Skeletal muscle tissue (tissue), 4 donors: ENCODE results near the gene FAM124A. TPM values are rescaled to one million over a fixed set of nuclear protein-coding genes. Genes with fewer than 3 reads are reported as not detected.
"Not testable (repeated sequence)": the region's sequence is repeated elsewhere in the genome, so short reads cannot be mapped to it uniquely, and the experiment has no call there.

ENCODE experiments used
- H3K27ac ChIP-seq: one replicate; pipeline ENCODE4 v1.7.0; 2013; ENCODE audit warnings: mild to moderate bottlenecking, low read depth, low read length, inconsistent platforms
- H3K27me3 ChIP-seq, 3 donors: one replicate each; pipeline ENCODE4 v1.7.0; 2013; ENCODE audit warnings: low read length in 3 of 3; ENCODE audit not compliant: control insufficient read depth in 3 of 3, insufficient read depth in 3 of 3
- H3K36me3 ChIP-seq, 3 donors: one replicate each; pipeline ENCODE4 v1.7.0; 2013; ENCODE audit warnings: low read length in 3 of 3; ENCODE audit not compliant: control insufficient read depth in 3 of 3, insufficient read depth in 3 of 3
- H3K4me1 ChIP-seq, 3 donors: one replicate each; pipeline ENCODE4 v1.7.0; 2013; ENCODE audit warnings: low read length in 3 of 3, mild to moderate bottlenecking in 3 of 3; ENCODE audit not compliant: control insufficient read depth in 3 of 3, insufficient read depth in 3 of 3
- H3K4me3 ChIP-seq, 3 donors: one replicate each; pipeline ENCODE4 v1.7.0; 2013; ENCODE audit warnings: low read length in 3 of 3
- H3K9ac ChIP-seq, 3 donors: one replicate each; pipeline ENCODE4 v1.7.0; 2013; ENCODE audit warnings: low read length in 3 of 3, mild to moderate bottlenecking in 3 of 3, moderate library complexity in 2 of 3, low read depth in 1 of 3
- H3K9me3 ChIP-seq, 3 donors: one replicate each; pipeline ENCODE4 v1.7.0; 2013; ENCODE audit warnings: low read length in 3 of 3; ENCODE audit not compliant: control insufficient read depth in 3 of 3
- total RNA-seq: library from RNA; depleted of rRNA; stranded (reverse); fragments of >200 nt; gene quantifications from one replicate; pipeline ENCODE4 v1.2.3, GENCODE V29; 2014
- donor health status: Osteomylitis.

The FAM124A gene
- total RNA-seq, 1 donor from 2014 or later = 0.52 TPM

- Histone ChIP-seq H3K4me1 (peaks cover 0 to 6% (median 2%) of the 10 kb centered on the region in 3 donors), H3K27ac (no peak overlapping the region)
Measured at GRCh38 chr13:51287758-51288157, 65.6 kb downstream of the FAM124A start.

GRCh38 chr13:51288254-51288653, 66.1 kb downstream of the FAM124A start:
- not testable (repeated sequence) for H3K9ac ChIP-seq, H3K27me3 ChIP-seq, H3K4me1 ChIP-seq, H3K9me3 ChIP-seq, H3K36me3 ChIP-seq, H3K4me3 ChIP-seq, H3K27ac ChIP-seq

More at GRCh38 chr13:51287758-51288157, 65.6 kb downstream of the FAM124A start:
- no peak overlapping the region for H3K9ac ChIP-seq
- H3K9me3 ChIP-seq = no peaks in the 10 kb centered on the region
- no peaks in the 10 kb centered on the region for H3K27me3 ChIP-seq
- H3K36me3 ChIP-seq = no peaks in the 10 kb centered on the region
- H3K4me3 ChIP-seq = no peak overlapping the region

GRCh38 chr13:51291341-51291740, 69.1 kb downstream of the FAM124A start:
- no peaks in the 10 kb centered on the region for H3K9me3 ChIP-seq
- H3K27me3 ChIP-seq = no peaks in the 10 kb centered on the region
- no peak overlapping the region for H3K9ac ChIP-seq
- H3K27ac ChIP-seq = no peak overlapping the region
- peaks cover 0 to 6% (median 2%) of the 10 kb centered on the region in 3 donors for H3K4me1 ChIP-seq
- no peaks in the 10 kb centered on the region for H3K36me3 ChIP-seq
- no peak overlapping the region for H3K4me3 ChIP-seq

- H3K4me3 ChIP-seq = no peak overlapping the region
- H3K36me3 ChIP-seq = no peaks in the 10 kb centered on the region
- H3K9me3 ChIP-seq = no peaks in the 10 kb centered on the region
- peaks cover 0 to 6% (median 2%) of the 10 kb centered on the region in 3 donors for H3K4me1 ChIP-seq
- no peak overlapping the region for H3K9ac ChIP-seq
- H3K27ac ChIP-seq = no peak overlapping the region
- no peaks in the 10 kb centered on the region for H3K27me3 ChIP-seq
Measured at GRCh38 chr13:51292000-51292565, 69.9 kb downstream of the FAM124A start.

GRCh38 chr13:51297556-51297955, 75.4 kb downstream of the FAM124A start:
- Histone ChIP-seq H3K9me3 (no peaks in the 10 kb centered on the region), H3K9ac (no peak overlapping the region)

GRCh38 chr13:51298812-51299211, 76.6 kb downstream of the FAM124A start:
- H3K9ac ChIP-seq = no peak overlapping the region
- no peak overlapping the region for H3K4me3 ChIP-seq
- no peaks in the 10 kb centered on the region for H3K9me3 ChIP-seq
- no peaks in the 10 kb centered on the region for H3K36me3 ChIP-seq
- H3K27me3 ChIP-seq = no peaks in the 10 kb centered on the region
- no peak overlapping the region for H3K27ac ChIP-seq
- H3K4me1 ChIP-seq = no peaks in the 10 kb centered on the region

More at GRCh38 chr13:51297556-51297955, 75.4 kb downstream of the FAM124A start:
- no peak overlapping the region for H3K27ac ChIP-seq
- no peaks in the 10 kb centered on the region for H3K27me3 ChIP-seq
- no peaks in the 10 kb centered on the region for H3K36me3 ChIP-seq
- no peak overlapping the region for H3K4me3 ChIP-seq
- H3K4me1 ChIP-seq = no peaks in the 10 kb centered on the region

- H3K27me3 ChIP-seq = no peaks in the 10 kb centered on the region
- H3K4me3 ChIP-seq = no peak overlapping the region
- H3K9me3 ChIP-seq = no peaks in the 10 kb centered on the region
- H3K36me3 ChIP-seq = no peaks in the 10 kb centered on the region
- no peak overlapping the region for H3K27ac ChIP-seq
- no peaks in the 10 kb centered on the region for H3K4me1 ChIP-seq
- H3K9ac ChIP-seq = no peak overlapping the region
Measured at GRCh38 chr13:51303063-51303552, 80.9 kb downstream of the FAM124A start.

- no peaks in the 10 kb centered on the region for H3K27me3 ChIP-seq
- H3K9me3 ChIP-seq = no peaks in the 10 kb centered on the region
- no peak overlapping the region for H3K27ac ChIP-seq
- H3K9ac ChIP-seq = no peak overlapping the region
- H3K36me3 ChIP-seq = no peaks in the 10 kb centered on the region
- H3K4me1 ChIP-seq = no peaks in the 10 kb centered on the region
- H3K4me3 ChIP-seq = no peak overlapping the region
Measured at GRCh38 chr13:51303882-51304281, 81.7 kb downstream of the FAM124A start.

GRCh38 chr13:51305271-51305967, 83.2 kb downstream of the FAM124A start:
- Histone ChIP-seq H3K4me1 (no peaks in the 10 kb centered on the region), H3K9ac (no peak overlapping the region), H3K9me3 (no peaks in the 10 kb centered on the region), H3K27me3 (no peaks in the 10 kb centered on the region), H3K27ac (no peak overlapping the region), H3K4me3 (no peak overlapping the region), H3K36me3 (no peaks in the 10 kb centered on the region)

- Histone ChIP-seq H3K9me3 (no peaks in the 10 kb centered on the region), H3K9ac (no peak overlapping the region), H3K36me3 (no peaks in the 10 kb centered on the region), H3K27me3 (no peaks in the 10 kb centered on the region), H3K27ac (no peak overlapping the region), H3K4me1 (no peaks in the 10 kb centered on the region), H3K4me3 (no peak overlapping the region)
Measured at GRCh38 chr13:51308781-51309180, 86.6 kb downstream of the FAM124A start.
